Stimulated activated CD4-positive, alpha-beta T cell treated with anti-CD3 and anti-CD28 coated beads, Interleukin-1b, Interleukin-23, amount 100 ng/mL, for 24 hours (primary cell): ENCODE results near the gene C1QTNF12.
"Not testable (repeated sequence)": the region's sequence is repeated elsewhere in the genome, so short reads cannot be mapped to it uniquely, and the experiment has no call there.

Source experiments
- DNase-seq, 4 experiments: peaks; one replicate each; pipeline ENCODE4 v3.0.0-alpha.2; 2020; ENCODE audit warnings: low read depth in 4 of 4, low spot score in 1 of 4

C1QTNF12 gene

GRCh38 chr1:1259951-1260600 lies 13.6 kb upstream of the C1QTNF12 start:
- DNase-seq, result no peak

- DNase-seq, result no peak
These were observed 13.0 kb upstream of the C1QTNF12 start for GRCh38 chr1:1259540-1259939.

GRCh38 chr1:1259119-1259488 lies 12.6 kb upstream of the C1QTNF12 start:
- DNase-seq, result no peak

- DNase-seq, result no peak
These were observed 10.7 kb upstream of the C1QTNF12 start for GRCh38 chr1:1256956-1257871.

GRCh38 chr1:1255611-1256010 lies 9.1 kb upstream of the C1QTNF12 start:
- DNase-seq, result no peak

- no peak for DNase-seq
These were observed 8.6 kb upstream of the C1QTNF12 start for GRCh38 chr1:1255078-1255477.

- no peak for DNase-seq
These were observed 8.1 kb upstream of the C1QTNF12 start for GRCh38 chr1:1254667-1254998.

GRCh38 chr1:1253972-1254666 lies 7.6 kb upstream of the C1QTNF12 start:
- no peak for DNase-seq

- no peak for DNase-seq
These were observed 6.8 kb upstream of the C1QTNF12 start for GRCh38 chr1:1253314-1253713.

- peak in 3 of 4 experiments; percentile 42 to 47 (median 42) for DNase-seq
These were observed 4.3 kb upstream of the C1QTNF12 start for GRCh38 chr1:1250786-1251284.

- not testable (repeated sequence) for DNase-seq
These were observed 1.7 kb upstream of the C1QTNF12 start for GRCh38 chr1:1248009-1248913.

- DNase-seq, result no peak
These were observed 905 bp upstream of the C1QTNF12 start for GRCh38 chr1:1247341-1247913.

- DNase-seq, result no peak
These were observed 525 bp downstream of the C1QTNF12 start for GRCh38 chr1:1245817-1246576.

- DNase-seq, result no peak
These were observed 1.2 kb downstream of the C1QTNF12 start for GRCh38 chr1:1245178-1245816.

GRCh38 chr1:1244192-1244811 lies 2.2 kb downstream of the C1QTNF12 start:
- DNase-seq, result no peak

GRCh38 chr1:1243807-1244191 lies 2.7 kb downstream of the C1QTNF12 start:
- no peak for DNase-seq

- no peak for DNase-seq
These were observed 3.3 kb downstream of the C1QTNF12 start for GRCh38 chr1:1243266-1243660.

GRCh38 chr1:1242461-1243265 lies 3.9 kb downstream of the C1QTNF12 start:
- no peak for DNase-seq
